SJSA1 (cell line): Measurements from ENCODE around the gene SYNJ2. TPM values are rescaled to one million over a fixed set of nuclear protein-coding genes. Genes with fewer than 3 reads are reported as not detected.

Experiments used
- DNase-seq, 2 experiments: peaks; one replicate each; pipeline ENCODE4 v3.0.0-alpha.2; 2015 to 2020; ENCODE audit warnings: low spot score in 2 of 2, low read depth in 1 of 2
- H3K27ac ChIP-seq: fragments of 250-450 bp; sonication (Bioruptor Pico); 2 replicates; pipeline ENCODE4 v1.5.1; 2020; ENCODE audit warnings: mild to moderate bottlenecking, moderate library complexity
- H3K27me3 ChIP-seq: fragments of 250-450 bp; sonication (Bioruptor Pico); replicated peaks from 2 replicates; pipeline ENCODE4 v1.5.1; 2020; ENCODE audit warnings: mild to moderate bottlenecking, moderate library complexity
- H3K36me3 ChIP-seq: fragments of 250-450 bp; sonication (Bioruptor Pico); 2 replicates; pipeline ENCODE4 v1.5.1; 2020; ENCODE audit warnings: mild to moderate bottlenecking
- H3K4me1 ChIP-seq: fragments of 250-450 bp; sonication (Bioruptor Pico); replicated peaks from 2 replicates; pipeline ENCODE4 v1.6.1; 2021; ENCODE audit warnings: mild to moderate bottlenecking
- H3K4me3 ChIP-seq: fragments of 250-450 bp; sonication (Bioruptor Pico); 2 replicates; pipeline ENCODE4 v1.5.1; 2020; ENCODE audit warnings: mild to moderate bottlenecking
- H3K9me3 ChIP-seq: fragments of 250-450 bp; sonication (Bioruptor Pico); replicated peaks from 2 replicates; pipeline ENCODE4 v1.5.1; 2020; ENCODE audit warnings: mild to moderate bottlenecking
- total RNA-seq: library from RNA; depleted of rRNA; stranded (reverse); fragments of >200 nt; shearing (Covaris generic); gene quantifications from 2 replicates; pipeline ENCODE4 v1.2.3, GENCODE V29; 2014

SYNJ2 gene
- total RNA-seq, 1 experiment from 2014 or later, result 23.7 TPM

- Histone ChIP-seq H3K27ac (no peak overlapping the region), H3K4me3 (no peak overlapping the region), H3K4me1 (peaks cover 30% of the 10 kb centered on the region), H3K27me3 (no peaks in the 10 kb centered on the region), H3K9me3 (no peaks in the 10 kb centered on the region), H3K36me3 (peaks cover 8% of the 10 kb centered on the region)
- DNase-seq, result no peak
Measured at GRCh38 chr6:158013904-158014504, 32.3 kb downstream of the SYNJ2 start.

- peaks cover 27% of the 10 kb centered on the region for H3K4me1 ChIP-seq
- H3K27me3 ChIP-seq, result no peaks in the 10 kb centered on the region
- DNase-seq, result no peak
- no peak overlapping the region for H3K27ac ChIP-seq
- no peak overlapping the region for H3K4me3 ChIP-seq
- H3K9me3 ChIP-seq, result no peaks in the 10 kb centered on the region
- peaks cover 9% of the 10 kb centered on the region for H3K36me3 ChIP-seq
Measured at GRCh38 chr6:158014505-158015187, 33.0 kb downstream of the SYNJ2 start.

DNA sequence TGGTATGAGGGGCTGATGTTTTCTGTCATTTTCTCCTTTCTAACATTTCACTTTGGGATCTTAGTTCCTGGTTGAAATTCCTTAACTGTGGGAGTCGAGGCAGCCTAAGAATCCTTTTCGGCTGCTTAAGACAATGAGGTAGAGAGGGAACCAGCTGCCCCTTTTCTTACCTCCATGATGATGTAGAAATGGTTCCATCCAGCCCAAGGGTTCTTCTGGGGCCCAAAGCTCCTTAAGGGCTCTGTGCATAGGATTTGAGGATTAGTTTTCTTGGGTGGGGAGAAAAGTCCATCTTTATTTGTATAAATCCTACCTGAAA is 33.5 kb downstream of the SYNJ2 start:
- no peak for DNase-seq
- H3K27me3 ChIP-seq, result no peaks in the 10 kb centered on the region
- H3K9me3 ChIP-seq, result no peaks in the 10 kb centered on the region
- peaks cover 23% of the 10 kb centered on the region for H3K4me1 ChIP-seq
- H3K27ac ChIP-seq, result no peak overlapping the region
- peaks cover 9% of the 10 kb centered on the region for H3K36me3 ChIP-seq
- no peak overlapping the region for H3K4me3 ChIP-seq

DNA sequence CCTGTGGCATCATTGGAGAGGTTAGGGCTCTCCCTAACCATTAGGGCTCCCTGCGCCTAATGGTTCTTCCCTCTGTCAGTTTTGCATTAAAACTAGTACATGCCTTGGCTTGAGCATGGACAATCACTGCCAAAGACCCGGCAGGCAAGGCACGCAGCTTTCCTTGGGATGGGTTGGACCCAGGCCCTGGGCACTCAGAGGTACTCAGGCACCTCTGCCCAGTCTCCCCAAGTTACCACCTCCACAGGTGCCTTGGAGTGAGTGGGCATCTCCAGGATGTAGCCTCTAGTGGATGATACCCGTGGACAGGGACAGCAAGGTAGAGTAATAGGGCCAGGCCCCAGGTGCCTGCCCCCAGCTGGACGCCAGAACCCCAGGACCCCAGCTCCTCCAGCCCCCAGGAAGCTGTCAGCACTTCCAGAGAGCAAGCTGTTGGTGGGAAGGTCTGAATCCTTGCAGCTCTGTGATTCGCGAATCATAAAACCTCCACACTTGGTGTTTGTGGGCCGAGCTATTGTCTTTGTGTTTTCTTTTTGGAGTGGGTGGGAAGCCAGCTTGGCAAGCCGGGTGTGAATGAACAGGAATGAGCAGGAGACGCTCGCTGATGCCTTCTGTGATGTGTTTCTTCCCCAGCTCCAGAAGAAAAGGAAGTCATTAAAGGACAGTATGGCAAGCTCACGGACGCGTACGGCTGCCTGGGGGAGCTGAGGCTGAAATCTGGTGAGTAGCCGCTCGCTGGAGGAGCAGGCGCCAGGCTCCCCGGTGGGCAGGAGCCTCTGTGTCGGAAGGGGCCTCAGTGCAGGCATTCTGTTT is 35.1 kb downstream of the SYNJ2 start:
- Histone ChIP-seq H3K27me3 (no peaks in the 10 kb centered on the region), H3K4me3 (no peak overlapping the region), H3K9me3 (no peaks in the 10 kb centered on the region), H3K36me3 (peaks cover 22% of the 10 kb centered on the region), H3K27ac (no peak overlapping the region), H3K4me1 (peaks cover 14% of the 10 kb centered on the region)
- no peak for DNase-seq

DNA sequence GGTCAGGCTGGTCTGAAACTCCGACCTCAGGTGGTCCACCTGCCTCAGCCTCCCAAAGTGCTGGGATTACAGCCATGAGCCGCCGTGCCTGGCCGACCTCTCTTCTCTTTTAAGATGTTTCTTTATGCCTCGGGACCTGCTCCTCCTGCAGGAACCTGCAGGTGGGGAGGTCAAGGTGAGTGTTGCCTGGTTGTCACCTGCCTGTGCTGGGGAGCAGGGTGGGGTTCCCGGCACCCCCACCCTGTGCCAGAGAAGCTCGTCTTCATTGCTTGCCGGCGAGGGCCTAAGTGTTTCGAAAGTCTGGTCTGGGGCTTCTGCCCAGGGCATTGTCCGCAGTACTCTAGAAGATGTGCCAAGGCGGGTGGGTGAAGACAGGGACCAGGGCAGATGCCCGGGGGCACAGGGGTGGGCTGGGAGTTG is 36.0 kb downstream of the SYNJ2 start:
- DNase-seq, result no peak
- Histone ChIP-seq H3K9me3 (no peaks in the 10 kb centered on the region), H3K4me1 (peaks cover 12% of the 10 kb centered on the region; the same call in 1 of the 2 replicates), H3K27me3 (no peaks in the 10 kb centered on the region), H3K36me3 (peaks cover 22% of the 10 kb centered on the region), H3K4me3 (no peak overlapping the region), H3K27ac (no peak overlapping the region)

DNA sequence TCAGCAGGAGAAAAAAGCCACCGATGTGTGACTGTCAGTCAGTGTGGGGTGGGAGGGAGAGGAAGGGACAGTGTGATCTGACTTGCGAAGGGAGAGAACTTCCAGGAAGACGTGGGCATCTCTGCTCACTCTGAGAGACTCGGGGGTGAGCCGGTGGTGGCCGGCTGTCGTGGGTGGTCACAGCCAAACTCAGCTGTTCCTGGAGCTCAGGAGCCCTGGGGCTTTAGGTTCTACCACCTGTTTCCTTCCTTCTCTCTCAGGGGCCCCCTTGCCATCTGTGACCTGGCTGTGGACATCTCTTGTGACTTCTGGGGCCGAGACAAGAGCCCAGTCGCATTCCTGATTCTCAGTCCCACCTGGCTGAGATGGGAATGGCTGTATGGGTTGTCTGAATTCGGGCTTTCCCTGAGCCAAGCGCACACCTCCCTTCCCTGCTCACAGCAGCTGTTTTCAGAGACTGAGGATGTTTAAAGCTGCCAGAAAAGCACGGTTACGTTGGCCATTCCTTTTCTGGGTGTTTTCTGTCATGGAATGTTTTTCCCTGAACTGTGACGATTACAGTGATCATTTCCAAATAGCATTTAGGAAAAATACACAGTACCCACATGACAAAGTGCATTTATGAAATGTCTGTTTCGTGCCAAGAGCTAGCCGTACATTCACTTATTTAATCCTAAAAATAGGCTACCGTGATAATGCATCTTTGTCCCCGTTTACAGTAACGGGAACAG is 36.5 kb downstream of the SYNJ2 start:
- no peak for DNase-seq

GRCh38 chr6:158018851-158019361 is 37.2 kb downstream of the SYNJ2 start:
- Histone ChIP-seq H3K27me3 (no peaks in the 10 kb centered on the region), H3K27ac (no peak overlapping the region), H3K4me1 (peaks cover 12% of the 10 kb centered on the region; the same call in 1 of the 2 replicates), H3K9me3 (no peaks in the 10 kb centered on the region), H3K36me3 (peaks cover 22% of the 10 kb centered on the region), H3K4me3 (no peak overlapping the region)
- no peak for DNase-seq

More for the DNA sequence above, 36.5 kb downstream of the SYNJ2 start:
- peaks cover 12% of the 10 kb centered on the region; the same call in 1 of the 2 replicates for H3K4me1 ChIP-seq
- H3K4me3 ChIP-seq, result no peak overlapping the region
- no peaks in the 10 kb centered on the region for H3K9me3 ChIP-seq
- H3K36me3 ChIP-seq, result peaks cover 22% of the 10 kb centered on the region
- no peak overlapping the region for H3K27ac ChIP-seq
- H3K27me3 ChIP-seq, result no peaks in the 10 kb centered on the region

- Histone ChIP-seq H3K27me3 (no peaks in the 10 kb centered on the region), H3K27ac (no peak overlapping the region), H3K36me3 (peaks cover 22% of the 10 kb centered on the region), H3K4me3 (no peak overlapping the region), H3K9me3 (no peaks in the 10 kb centered on the region), H3K4me1 (peaks cover 13% of the 10 kb centered on the region)
- DNase-seq, result no peak
Measured at GRCh38 chr6:158019416-158019815, 37.8 kb downstream of the SYNJ2 start.

- Histone ChIP-seq H3K4me3 (no peak overlapping the region), H3K27me3 (no peaks in the 10 kb centered on the region), H3K9me3 (no peaks in the 10 kb centered on the region), H3K27ac (no peak overlapping the region), H3K36me3 (peaks cover 22% of the 10 kb centered on the region), H3K4me1 (peaks cover 19% of the 10 kb centered on the region)
- no peak for DNase-seq
Measured at GRCh38 chr6:158020272-158020711, 38.6 kb downstream of the SYNJ2 start.

DNA sequence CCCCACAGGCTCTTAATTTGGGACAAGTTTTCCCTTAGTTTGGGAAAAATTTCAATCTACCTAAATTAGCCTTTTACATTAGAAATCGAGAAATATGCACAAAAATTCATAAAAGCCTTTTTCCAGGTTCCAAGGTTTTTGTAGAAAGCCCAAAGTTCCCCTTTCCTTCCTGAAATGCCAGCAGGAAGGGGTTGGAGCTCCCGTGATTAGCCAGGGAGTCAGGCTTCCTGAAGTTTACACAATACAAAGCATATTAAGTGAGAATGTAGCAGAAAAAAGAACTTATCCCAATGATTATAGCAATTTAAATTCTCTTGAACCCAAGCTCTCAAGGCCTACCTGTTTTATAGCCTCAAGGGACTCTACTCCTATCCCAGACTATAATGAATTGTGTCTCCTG is 39.1 kb downstream of the SYNJ2 start:
- H3K36me3 ChIP-seq, result peaks cover 22% of the 10 kb centered on the region
- no peak overlapping the region for H3K27ac ChIP-seq
- no peaks in the 10 kb centered on the region for H3K9me3 ChIP-seq
- no peak overlapping the region for H3K4me3 ChIP-seq
- DNase-seq, result no peak
- H3K27me3 ChIP-seq, result no peaks in the 10 kb centered on the region
- peaks cover 24% of the 10 kb centered on the region for H3K4me1 ChIP-seq

- no peaks in the 10 kb centered on the region for H3K9me3 ChIP-seq
- no peak for DNase-seq
- no peaks in the 10 kb centered on the region for H3K27me3 ChIP-seq
- H3K4me3 ChIP-seq, result no peak overlapping the region
- peaks cover 30% of the 10 kb centered on the region for H3K4me1 ChIP-seq
- H3K36me3 ChIP-seq, result peaks cover 22% of the 10 kb centered on the region
- H3K27ac ChIP-seq, result no peak overlapping the region
Measured at GRCh38 chr6:158021376-158021775, 39.7 kb downstream of the SYNJ2 start.

- Histone ChIP-seq H3K9me3 (no peaks in the 10 kb centered on the region), H3K27me3 (no peaks in the 10 kb centered on the region), H3K27ac (no peak overlapping the region), H3K4me3 (no peak overlapping the region), H3K36me3 (peaks cover 26% of the 10 kb centered on the region), H3K4me1 (peaks cover 34% of the 10 kb centered on the region)
- no peak for DNase-seq
Measured at GRCh38 chr6:158021814-158022748, 40.4 kb downstream of the SYNJ2 start.
